NAMALWA (cell line): ENCODE data around the gene WWP2.
"Not testable (repeated sequence)": the region's sequence is repeated elsewhere in the genome, so short reads cannot be mapped to it uniquely, and the experiment has no call there.

ENCODE experiments used
- DNase-seq: peaks from one replicate; pipeline ENCODE4 v3.0.0-alpha.2; 2015; ENCODE audit warnings: low spot score

The WWP2 gene

DNA sequence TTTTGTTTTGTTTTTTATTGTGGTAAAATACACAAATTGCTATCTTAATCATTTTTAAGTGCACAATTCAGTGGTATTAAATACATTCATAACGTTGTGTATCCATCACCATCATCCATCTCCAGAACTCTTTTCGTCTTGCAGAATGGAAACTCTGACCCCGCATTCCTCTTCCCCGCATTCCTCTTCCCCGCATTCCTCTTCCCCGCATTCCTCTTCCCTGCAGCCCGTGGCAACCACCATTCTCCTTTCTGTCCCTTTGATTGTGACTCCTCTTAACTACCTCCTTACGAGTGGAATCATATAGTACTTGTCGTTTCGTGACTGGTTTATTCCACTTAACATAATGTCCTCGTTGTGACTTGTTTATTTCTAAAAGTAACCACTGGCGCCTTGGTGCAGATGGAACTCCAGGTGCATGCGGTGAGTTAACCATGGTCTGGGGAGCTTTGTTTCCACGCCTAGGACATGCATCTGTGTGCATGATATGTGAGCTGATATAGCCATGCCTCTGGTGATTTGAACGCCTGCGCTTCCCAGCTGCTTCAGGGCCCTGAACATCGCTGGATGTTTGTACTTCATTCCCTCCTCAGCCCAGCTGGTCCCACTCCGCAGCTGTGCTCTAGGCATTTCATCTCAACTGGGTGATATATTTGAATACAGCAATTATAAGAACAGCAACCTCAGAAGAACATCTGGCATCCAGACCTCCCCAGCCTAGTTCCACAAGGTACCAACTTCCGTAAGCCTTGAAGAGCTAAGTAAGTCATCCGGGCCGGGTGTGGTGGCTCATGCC lies 181.3 kb downstream of the WWP2 start:
- DNase-seq: not testable (repeated sequence)

DNA sequence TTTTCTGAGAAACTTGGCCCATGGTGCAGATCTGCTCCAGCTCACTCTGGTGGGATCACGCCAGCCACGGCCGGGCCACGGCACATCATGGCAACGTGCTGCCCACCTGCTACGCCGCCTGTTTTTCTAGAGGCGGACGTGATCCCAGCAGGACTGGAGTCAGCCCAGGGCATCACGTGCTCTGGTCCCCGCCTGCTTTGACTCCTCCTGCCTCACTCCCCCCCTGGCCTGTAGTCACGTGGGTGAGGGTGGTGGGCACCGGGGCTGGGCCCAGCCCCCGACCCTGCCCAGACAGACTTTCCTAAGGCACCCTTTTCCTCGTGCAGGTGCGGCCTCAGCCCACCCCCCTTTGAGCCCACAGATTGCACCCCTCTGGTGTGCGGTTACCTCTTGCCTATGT lies 188.3 kb downstream of the WWP2 start:
- not testable (repeated sequence) for DNase-seq

DNA sequence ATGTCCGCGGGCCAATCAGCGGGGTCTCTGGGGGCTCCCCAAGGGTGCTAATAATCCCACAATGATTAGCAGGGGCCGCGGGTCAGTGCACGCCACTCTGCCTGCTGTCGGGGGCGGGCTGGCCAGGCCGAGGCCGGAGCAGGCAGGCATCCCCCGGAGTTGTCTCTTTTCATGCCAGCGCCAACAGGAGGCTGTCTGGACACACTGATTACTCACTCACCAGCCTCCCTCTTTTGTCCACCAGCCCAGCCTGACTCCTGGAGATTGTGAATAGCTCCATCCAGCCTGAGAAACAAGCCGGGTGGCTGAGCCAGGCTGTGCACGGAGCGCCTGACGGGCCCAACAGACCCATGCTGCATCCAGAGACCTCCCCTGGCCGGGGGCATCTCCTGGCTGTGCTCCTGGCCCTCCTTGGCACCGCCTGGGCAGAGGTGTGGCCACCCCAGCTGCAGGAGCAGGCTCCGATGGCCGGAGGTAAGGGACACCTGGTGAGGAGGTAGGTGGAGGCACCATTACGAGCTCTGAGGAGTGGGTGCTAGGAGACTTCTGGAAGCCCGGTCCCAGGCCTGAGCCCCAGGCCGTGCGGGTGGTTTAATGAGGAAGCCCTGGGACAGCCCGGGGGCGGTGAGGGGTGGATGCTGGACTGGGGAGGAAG lies 189.0 kb downstream of the WWP2 start, which contains the start of gene CLEC18A:
Gene CLEC18A, plus strand, starts transcription at position 318 of the 655 bp plus-strand sequence. Its CDS starts 33 bp downstream, at position 351.
- DNase-seq: not testable (repeated sequence)

DNA sequence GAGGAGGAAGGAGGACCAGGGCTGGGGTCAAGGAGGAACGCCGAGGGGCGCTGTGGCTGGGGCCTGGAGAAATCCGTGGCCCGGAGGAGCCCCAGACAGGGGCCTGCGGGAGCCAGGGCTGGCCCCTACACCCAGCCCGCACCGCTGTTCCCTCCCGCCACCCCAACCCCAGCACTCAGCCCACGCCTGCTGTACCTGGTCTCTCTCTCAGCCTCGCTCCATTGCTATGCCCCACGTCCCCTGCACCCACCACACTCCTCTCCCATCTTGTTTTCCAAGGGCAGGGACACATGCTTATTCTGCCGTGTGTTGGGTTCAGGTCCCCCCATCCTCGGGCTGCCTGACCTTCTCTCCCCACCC lies 189.5 kb downstream of the WWP2 start:
- not testable (repeated sequence) for DNase-seq

DNA sequence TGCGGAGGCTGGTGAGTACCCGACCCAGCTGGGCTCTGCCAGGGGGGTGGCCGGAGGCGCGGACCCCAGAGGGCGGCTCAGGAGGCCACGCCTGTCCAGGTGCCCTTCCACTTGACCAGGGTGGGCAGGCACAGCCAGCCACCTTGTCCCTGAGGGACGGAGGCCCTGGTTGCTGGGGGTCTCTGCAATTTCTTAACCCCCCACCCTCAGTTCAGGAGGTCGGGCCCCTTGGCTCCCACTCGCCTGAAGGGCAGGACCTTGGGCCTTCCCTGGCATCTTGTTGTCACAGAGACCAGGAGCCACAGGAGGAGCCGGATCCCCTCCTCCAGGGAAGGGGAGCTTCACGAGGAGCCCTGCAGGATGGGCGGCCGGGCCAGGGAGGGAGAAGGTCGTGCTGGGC lies 190.0 kb downstream of the WWP2 start:
- not testable (repeated sequence) for DNase-seq

DNA sequence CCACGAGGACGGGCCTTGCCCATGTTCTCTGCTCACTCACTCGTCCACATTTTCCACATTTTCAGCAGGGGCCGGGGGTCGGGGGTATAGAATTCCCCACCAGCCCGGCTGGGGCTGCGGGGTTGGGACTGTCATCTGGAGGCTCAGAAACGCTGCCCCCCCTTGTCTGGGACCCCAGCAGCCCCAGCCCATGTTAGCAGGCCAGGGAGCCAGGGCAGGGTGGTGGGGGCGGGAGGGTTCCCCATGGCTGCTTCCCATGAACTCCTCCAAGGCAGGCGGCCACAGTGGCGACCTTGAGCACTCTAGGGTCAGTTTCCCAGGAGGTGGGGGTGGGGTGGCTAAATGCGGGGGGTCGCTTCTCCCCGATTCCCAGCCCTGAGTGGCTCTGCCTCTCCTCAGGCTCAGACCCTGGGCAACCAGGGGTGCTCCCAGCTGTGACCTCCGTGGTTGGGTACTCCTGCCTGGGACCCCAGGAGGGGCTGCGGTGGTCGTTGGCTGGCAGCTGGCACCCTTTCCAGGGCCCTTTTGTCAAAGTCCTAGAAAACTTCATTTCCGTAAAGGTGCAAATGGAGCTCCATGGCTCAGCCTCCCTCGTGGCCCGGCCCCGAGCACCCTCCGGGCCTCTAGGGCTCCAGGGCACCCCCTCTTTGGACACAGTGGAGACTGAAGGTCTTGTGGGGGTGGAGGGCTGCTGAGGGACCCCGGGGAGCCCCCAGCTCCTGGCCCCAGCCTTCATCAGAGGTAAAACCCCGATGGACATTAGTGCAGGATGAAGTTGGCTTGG lies 190.6 kb downstream of the WWP2 start:
- not testable (repeated sequence) for DNase-seq

DNA sequence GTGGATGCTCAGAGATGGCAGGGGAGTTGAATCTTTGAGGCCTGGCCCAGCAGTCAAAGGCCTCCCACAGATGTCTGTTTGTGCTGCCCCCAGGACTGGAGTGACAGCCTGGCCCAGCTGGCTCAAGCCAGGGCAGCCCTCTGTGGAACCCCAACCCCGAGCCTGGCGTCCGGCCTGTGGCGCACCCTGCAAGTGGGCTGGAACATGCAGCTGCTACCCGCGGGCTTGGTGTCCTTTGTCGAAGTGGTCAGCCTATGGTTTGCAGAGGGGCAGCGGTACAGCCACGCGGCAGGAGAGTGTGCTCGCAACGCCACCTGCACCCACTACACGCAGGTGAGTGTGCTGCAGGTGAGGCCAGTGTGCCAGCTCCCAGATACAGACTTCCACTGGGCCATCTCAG lies 192.1 kb downstream of the WWP2 start:
- DNase-seq: not testable (repeated sequence)

DNA sequence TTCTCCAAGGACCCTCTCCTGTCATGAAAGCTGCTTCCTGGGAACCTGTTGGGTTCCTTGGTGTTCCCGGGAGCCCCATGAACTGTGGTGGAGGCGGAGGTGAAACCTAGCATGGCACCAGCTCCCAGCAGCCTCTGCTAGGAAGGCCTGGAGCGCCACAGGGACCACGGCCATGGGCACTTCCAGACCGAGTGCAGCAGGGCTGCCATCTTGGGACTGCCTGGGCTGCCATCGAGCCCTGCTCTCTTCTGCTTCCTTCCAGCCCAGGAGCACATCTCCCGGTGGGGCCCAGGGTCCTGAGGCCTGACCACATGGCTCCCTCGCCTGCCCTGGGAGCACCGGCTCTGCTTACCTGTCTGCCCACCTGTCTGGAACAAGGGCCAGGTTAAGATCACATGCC lies 201.2 kb downstream of the WWP2 start:
- not testable (repeated sequence) for DNase-seq

DNA sequence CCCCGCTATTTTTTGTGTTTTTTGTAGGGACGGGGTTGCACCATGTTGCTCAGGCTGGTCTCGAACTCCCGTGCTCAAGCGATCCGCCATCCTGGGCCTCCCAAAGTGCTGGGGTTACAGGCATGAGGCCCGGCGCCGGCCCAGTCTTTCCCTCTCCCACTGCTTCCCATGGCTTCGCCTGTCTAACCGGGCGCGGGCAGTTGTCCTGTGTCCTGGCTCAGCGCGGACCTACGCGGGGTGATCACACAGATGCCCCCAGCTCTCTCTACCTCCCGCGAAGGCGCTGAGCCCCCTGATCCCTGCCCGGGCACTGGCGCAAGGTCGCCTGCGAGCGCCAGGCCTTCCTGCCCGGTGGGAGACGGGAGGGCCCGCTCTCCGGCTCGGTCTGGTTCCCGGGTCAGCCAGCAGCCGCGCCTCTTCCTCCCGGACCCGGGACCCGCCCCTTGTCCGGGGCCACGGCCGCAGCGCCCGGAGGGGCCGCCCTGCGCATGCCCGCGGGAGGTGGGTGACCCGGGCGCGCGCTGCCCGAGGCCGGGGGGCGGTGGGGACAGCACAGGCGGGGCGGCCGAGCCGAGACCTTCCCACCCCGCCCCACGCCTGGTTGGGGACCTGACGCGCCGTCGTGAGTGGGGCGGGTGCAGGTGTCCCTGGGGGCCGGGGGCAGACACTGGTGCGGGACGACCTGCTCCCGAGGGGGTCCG lies 203.0 kb downstream of the WWP2 start:
- not testable (repeated sequence) for DNase-seq

DNA sequence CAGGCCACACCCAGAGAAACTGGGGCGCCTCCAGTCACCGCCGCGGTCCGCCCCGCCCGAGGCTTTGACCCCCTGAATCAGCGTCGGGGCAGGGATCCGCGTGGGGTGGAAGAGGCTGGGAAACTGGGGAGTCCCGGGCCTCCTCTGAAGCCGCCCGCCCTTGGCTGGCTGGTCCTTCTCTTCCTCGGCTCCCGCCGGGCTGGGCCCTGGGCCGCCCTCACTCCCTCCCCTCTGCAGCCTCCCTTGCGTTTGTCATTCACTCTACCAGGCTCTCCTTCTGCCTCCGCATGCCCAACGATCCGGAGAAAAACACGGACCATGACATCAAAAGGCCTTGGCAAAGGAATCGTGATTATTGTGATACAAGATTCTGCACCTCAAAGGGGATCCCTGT lies 203.5 kb downstream of the WWP2 start:
- DNase-seq: not testable (repeated sequence)

DNA sequence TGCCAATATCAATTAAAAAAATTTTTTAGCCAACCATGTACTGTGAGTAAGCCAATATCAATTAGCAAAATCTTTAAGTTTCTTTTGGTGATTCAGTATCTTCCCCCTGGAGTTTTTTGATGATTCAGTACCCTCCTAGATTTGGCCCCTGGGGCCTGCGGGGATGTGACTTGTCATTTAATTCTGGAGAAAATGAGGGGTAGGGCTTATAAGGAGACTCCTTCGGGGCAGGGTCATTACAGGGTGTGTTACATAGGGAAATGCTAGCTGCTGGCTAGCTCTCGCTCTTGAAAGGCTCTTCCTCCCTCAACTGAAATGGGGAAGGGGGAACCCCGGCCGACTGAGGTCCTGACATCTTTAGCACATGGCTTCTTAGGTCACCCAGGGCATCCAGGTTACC lies 205.6 kb downstream of the WWP2 start:
- not testable (repeated sequence) for DNase-seq

DNA sequence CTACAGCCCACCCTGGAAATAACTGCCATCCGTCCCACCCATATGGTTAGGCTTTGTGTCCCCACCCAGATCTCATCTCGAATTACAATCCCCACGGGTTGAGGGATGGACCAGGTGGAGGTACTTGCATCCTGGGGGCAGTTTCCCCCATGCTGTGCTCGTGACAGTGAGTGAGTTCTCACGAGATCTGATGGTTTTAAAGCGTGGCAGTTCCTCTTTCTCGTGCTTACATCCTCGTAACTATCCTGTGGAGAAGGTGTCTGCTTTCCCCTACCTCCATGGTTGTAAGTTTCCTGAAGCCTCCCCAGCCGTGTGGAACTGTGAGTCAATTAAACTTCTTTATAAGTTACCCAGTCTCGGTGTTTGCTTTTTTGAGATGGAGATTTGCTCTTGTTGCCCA lies 206.0 kb downstream of the WWP2 start:
- not testable (repeated sequence) for DNase-seq

DNA sequence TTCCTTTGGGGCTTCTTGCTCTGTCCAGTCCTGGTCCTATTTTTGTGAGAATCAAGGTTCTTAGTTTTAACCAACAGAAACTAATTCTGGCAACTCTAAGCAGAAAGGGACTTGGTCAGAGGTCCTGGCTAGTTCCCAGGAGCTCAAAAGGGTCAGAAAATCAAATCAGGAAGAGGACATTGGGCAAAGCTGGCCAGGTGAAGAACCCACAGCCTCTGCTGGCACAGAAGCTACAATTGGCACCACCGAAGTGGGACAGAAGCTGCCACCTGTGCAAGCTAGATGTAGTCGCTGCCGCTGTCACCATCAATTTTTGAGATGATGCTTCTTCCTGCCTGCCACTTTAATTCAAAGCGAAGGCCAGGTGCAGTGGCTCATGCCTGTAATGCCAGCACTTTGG lies 207.5 kb downstream of the WWP2 start:
- not testable (repeated sequence) for DNase-seq

DNA sequence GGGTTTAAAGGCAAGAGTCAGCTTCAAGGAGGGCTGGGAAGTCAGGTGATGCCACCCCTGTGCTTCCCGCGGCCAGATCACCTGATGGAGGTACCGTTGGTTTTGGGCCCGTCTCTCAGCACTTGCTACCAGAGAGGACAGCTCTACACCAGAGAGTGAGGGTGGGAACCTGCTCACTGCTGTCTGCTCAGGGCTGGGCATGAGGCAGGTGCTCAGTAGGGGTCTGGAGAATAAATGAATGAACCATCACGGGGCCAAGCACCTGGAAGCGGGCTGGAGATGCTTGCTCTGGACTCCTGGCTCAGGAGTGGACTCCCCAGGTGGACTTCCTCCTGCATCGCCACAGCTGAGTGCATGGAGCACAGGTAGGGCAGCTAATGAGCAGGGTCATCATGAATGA lies 210.0 kb downstream of the WWP2 start:
- DNase-seq: not testable (repeated sequence)

DNA sequence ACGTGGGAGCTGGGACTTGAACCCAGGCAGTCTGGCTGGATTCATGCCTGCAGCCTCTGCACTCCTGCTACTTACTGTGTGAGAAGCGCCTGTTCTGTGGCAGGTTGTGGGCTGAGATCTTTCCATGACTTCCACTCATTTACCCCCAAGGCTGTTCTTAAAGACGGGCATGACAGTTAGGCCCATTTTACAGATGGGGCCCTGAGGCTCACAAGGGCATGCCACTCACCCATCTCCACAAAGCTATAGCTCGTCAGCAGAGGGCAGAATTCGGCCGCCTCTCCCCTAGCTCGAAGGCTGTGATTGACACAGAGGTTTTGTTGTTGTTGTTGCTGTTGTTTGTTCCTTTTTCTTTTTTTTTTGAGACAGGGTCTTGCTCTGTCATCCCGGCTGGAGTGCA lies 210.8 kb downstream of the WWP2 start:
- not testable (repeated sequence) for DNase-seq

DNA sequence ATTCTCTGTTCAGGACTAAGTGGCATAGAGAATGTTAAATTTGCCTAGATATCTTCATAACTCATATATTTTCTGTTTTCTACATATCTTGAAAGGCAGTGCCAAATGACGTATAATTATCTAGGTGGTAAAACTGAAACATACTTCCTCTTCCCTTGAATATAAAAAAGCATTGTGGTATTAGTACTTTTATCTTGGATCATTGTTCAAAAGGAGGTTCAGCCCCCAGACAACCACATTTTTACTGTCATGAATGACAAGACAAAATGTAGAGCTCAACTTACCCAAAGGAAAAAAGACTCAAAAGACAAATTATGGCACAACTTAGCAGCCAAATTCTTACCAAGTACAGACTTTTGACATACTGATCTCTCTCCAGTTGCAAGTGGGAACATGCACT lies 223.1 kb downstream of the WWP2 start:
- not testable (repeated sequence) for DNase-seq
